Activated T-cell treated with anti-CD3 and anti-CD28 coated beads, Interleukin-2, amount 50 U/mL, for 72 hours (primary cell): ENCODE measurements around the gene MAP2K6. TPM values are rescaled to one million over a fixed set of nuclear protein-coding genes. Genes with fewer than 3 reads are reported as not detected.
A peak's percentile ranks its signal among the peaks of the same experiment; 100 is the strongest.

Experiments used
- ATAC-seq, 2 donors: fragments of 150-1000 bp; cut with Tn5 transposase; replicated peaks in 1 of 2; 2 replicates each; pipeline ENCODE4 v1.10.0; 2021; ENCODE audit warnings: moderate library complexity in 2 of 2, mild to moderate bottlenecking in 1 of 2
- DNase-seq, 2 donors: peaks; one replicate each; pipeline ENCODE4 v3.0.0; 2021 to 2022; ENCODE audit warnings: mixed read lengths in 1 of 2
- H3K27ac Mint-ChIP-seq: one replicate; pipeline ENCODE4 v1.8.0; 2022; ENCODE audit warnings: mild to moderate bottlenecking, moderate library complexity, mixed read lengths
- H3K27me3 Mint-ChIP-seq: one replicate; pipeline ENCODE4 v1.8.0; 2022; ENCODE audit warnings: low read depth, mixed read lengths
- H3K36me3 Mint-ChIP-seq, 2 donors: one replicate each; pipeline ENCODE4 v1.8.0; 2022; ENCODE audit warnings: mixed read lengths in 2 of 2, mild to moderate bottlenecking in 1 of 2; ENCODE audit not compliant: insufficient read depth in 2 of 2
- H3K4me1 Mint-ChIP-seq: one replicate; pipeline ENCODE4 v1.8.0; 2022; ENCODE audit warnings: low read depth, mixed read lengths
- H3K4me3 Mint-ChIP-seq, 2 donors: one replicate each; pipeline ENCODE4 v1.8.0; 2022; ENCODE audit warnings: mild to moderate bottlenecking in 2 of 2, mixed read lengths in 2 of 2, moderate library complexity in 2 of 2
- H3K9me3 Mint-ChIP-seq, 2 donors: one replicate each; pipeline ENCODE4 v1.8.0; 2022; ENCODE audit warnings: mixed read lengths in 2 of 2
- total RNA-seq, 2 donors: library from RNA; stranded (reverse); gene quantifications; one replicate each; pipeline ENCODE4 v1.2.3, GENCODE V29; 2022

The MAP2K6 gene
- total RNA-seq, 2 donors from 2014 or later: 2.2 to 3.5 TPM

- peaks cover 7% of the 10 kb centered on the region for H3K4me1 Mint-ChIP-seq
- no peak for ATAC-seq
- H3K9me3 Mint-ChIP-seq: no peaks in the 10 kb centered on the region
- H3K27me3 Mint-ChIP-seq: no peaks in the 10 kb centered on the region
- no peak overlapping the region for H3K4me3 Mint-ChIP-seq
- no peak overlapping the region for H3K27ac Mint-ChIP-seq
- no peaks in the 10 kb centered on the region for H3K36me3 Mint-ChIP-seq
- DNase-seq: no peak
Measured at GRCh38 chr17:69597898-69598692, 183.6 kb downstream of the MAP2K6 start.

GRCh38 chr17:69602972-69603371 lies 188.5 kb downstream of the MAP2K6 start:
- DNase-seq: no peak
- Mint-ChIP-seq H3K27ac (no peak overlapping the region), H3K4me3 (no peak overlapping the region)

More at GRCh38 chr17:69602972-69603371, 188.5 kb downstream of the MAP2K6 start:
- Mint-ChIP-seq H3K27me3 (peaks cover 7% of the 10 kb centered on the region), H3K9me3 (no peaks in the 10 kb centered on the region), H3K36me3 (no peaks in the 10 kb centered on the region), H3K4me1 (peaks cover 24% of the 10 kb centered on the region)
- peak; percentile 65 to 72 for ATAC-seq

Other genes with a start within 250 kb of the MAP2K6 start
- gene ABCA10, start 185.9 kb upstream of the MAP2K6 start, total RNA-seq: 1 to 10 TPM; 2.0 to 2.1 TPM
- gene ABCA5, start 87.6 kb upstream of the MAP2K6 start, total RNA-seq: 10 to 100 TPM; 28.5 to 31.1 TPM